Endothelial cell of umbilical vein (primary cell): ENCODE data around the gene ANO6. TPM values are rescaled to one million over a fixed set of nuclear protein-coding genes. Genes with fewer than 3 reads are reported as not detected.

ENCODE experiments used
- BruUV-seq: library from RNA; stranded (reverse); fragments of 400-500 nt; replicated peaks from 2 replicates; lab custom pipeline; 2021; lab: Mats Ljungman, UMichigan
- CTCF ChIA-PET: fragments of 300-600, 350-600 bp; sonication (Branson Sonifier 250); formaldehyde crosslinking; loops from one replicate; lab custom pipeline; 2021; ENCODE audit warnings: antibody characterized with exemption, inconsistent platforms; lab: Charles Lee
- POLR2A ChIA-PET: fragments of 300-600, 350-600 bp; sonication (Branson Sonifier 250); formaldehyde crosslinking; loops from one replicate; lab custom pipeline; 2021; ENCODE audit warnings: antibody characterized with exemption, inconsistent platforms; lab: Charles Lee
- DNase-seq: peaks from one replicate; pipeline ENCODE4 v3.0.0-alpha.2; 2011; ENCODE audit warnings: low read depth, low spot score
- FAIRE-seq: peaks from 2 replicates; lab custom pipeline; 2011; peaks lifted over from hg19 to GRCh38; lab: Jason Lieb, UNC
- H2AFZ ChIP-seq: 2 replicates; pipeline ENCODE4 v1.6.0; 2012; ENCODE audit warnings: low read depth, low read length, control low read depth, inconsistent platforms
- H3K27ac ChIP-seq: 2 replicates; pipeline ENCODE4 v1.5.1; 2011; ENCODE audit warnings: low read depth, mild to moderate bottlenecking, control low read depth, low read length, moderate library complexity; ENCODE audit not compliant: insufficient read depth
- H3K27me3 ChIP-seq, 2 experiments: 2 replicates each; pipeline versions ENCODE4 v1.6.0 to v1.6.1; 2011; ENCODE audit warnings: low read length in 2 of 2, mixed read lengths in 1 of 2; ENCODE audit not compliant: control insufficient read depth in 2 of 2, insufficient read depth in 2 of 2
- H3K36me3 ChIP-seq, 2 experiments: 2 replicates in 1 of 2; 3 replicates in 1 of 2; pipeline ENCODE4 v1.5.1; 2011; ENCODE audit warnings: low read length in 2 of 2, mild to moderate bottlenecking in 1 of 2, moderate library complexity in 1 of 2; ENCODE audit not compliant: control insufficient read depth in 2 of 2, insufficient read depth in 2 of 2; ENCODE audit errors: extremely low read depth in 1 of 2
- H3K4me1 ChIP-seq: 3 replicates; pipeline ENCODE4 v1.5.1; 2011; ENCODE audit warnings: mild to moderate bottlenecking, low read length; ENCODE audit not compliant: control insufficient read depth, insufficient read depth; ENCODE audit errors: extremely low read depth
- H3K4me2 ChIP-seq: 2 replicates; pipeline ENCODE4 v1.6.1; 2011; ENCODE audit warnings: low read length, control low read depth, mixed read lengths; ENCODE audit not compliant: insufficient read depth
- H3K4me3 ChIP-seq, 3 experiments: fragments of 200-600 bp in 1 of 3; sonication (generic), shearing (Covaris generic) in 1 of 3; replicated peaks in 1 of 3; 2 replicates each; pipeline ENCODE4 v1.5.1; 2011 to 2016; ENCODE audit warnings: control low read depth in 3 of 3, low read length in 3 of 3, mild to moderate bottlenecking in 2 of 3, inconsistent platforms in 1 of 3, low read depth in 1 of 3, moderate library complexity in 1 of 3; ENCODE audit not compliant: insufficient read depth in 1 of 3
- H3K79me2 ChIP-seq: 2 replicates; pipeline ENCODE4 v1.6.0; 2012; ENCODE audit warnings: low read length, inconsistent platforms; ENCODE audit not compliant: control insufficient read depth, insufficient read depth
- H3K9ac ChIP-seq: replicated peaks from 2 replicates; pipeline ENCODE3; 2011; ENCODE audit warnings: low read length, control low read depth; ENCODE audit not compliant: insufficient read depth; ENCODE audit errors: extremely low read depth
- H3K9me1 ChIP-seq: replicated peaks from 3 replicates; pipeline ENCODE4 v1.6.0; 2011; ENCODE audit warnings: mild to moderate bottlenecking, low read length; ENCODE audit not compliant: control insufficient read depth, insufficient read depth; ENCODE audit errors: extremely low read depth
- H3K9me3 ChIP-seq: replicated peaks from 2 replicates; pipeline ENCODE4 v1.5.1; 2012; ENCODE audit warnings: low read length, inconsistent platforms; ENCODE audit not compliant: control insufficient read depth, insufficient read depth
- H4K20me1 ChIP-seq: replicated peaks from 2 replicates; pipeline ENCODE3; 2011; ENCODE audit warnings: mild to moderate bottlenecking, low read length; ENCODE audit not compliant: control insufficient read depth, insufficient read depth; ENCODE audit errors: extremely low read depth
- EZH2 ChIP-seq: IDR thresholded peaks from 2 replicates; pipeline ENCODE4 v1.6.1; 2012; ENCODE audit warnings: borderline replicate concordance, low read depth, mild to moderate bottlenecking, moderate library complexity, low read length, inconsistent platforms; ENCODE audit not compliant: severe bottlenecking
- FOS ChIP-seq: IDR thresholded peaks from 2 replicates; pipeline ENCODE4 v1.6.1; 2011; ENCODE audit warnings: mild to moderate bottlenecking, low read length, moderate library complexity, borderline replicate concordance; ENCODE audit not compliant: insufficient read depth
- GATA2 ChIP-seq: IDR thresholded peaks from 2 replicates; pipeline ENCODE4 v1.7.0; 2011; ENCODE audit warnings: low read depth, mild to moderate bottlenecking, moderate library complexity, mixed read lengths, low read length; ENCODE audit not compliant: insufficient read length, insufficient read depth
- JUN ChIP-seq: IDR thresholded peaks from 2 replicates; pipeline ENCODE4 v1.6.1; 2011; ENCODE audit warnings: borderline replicate concordance, low read depth; ENCODE audit not compliant: insufficient read length, insufficient read depth
- MYC ChIP-seq: IDR thresholded peaks from one replicate; pipeline ENCODE4 v1.6.1; 2011; ENCODE audit warnings: mild to moderate bottlenecking, low read depth, low read length
- POLR2A ChIP-seq: IDR thresholded peaks from 2 replicates; pipeline ENCODE4 v1.6.1; 2012; ENCODE audit warnings: low read depth, mild to moderate bottlenecking, control low read depth, low read length
- POLR2AphosphoS5 ChIP-seq: IDR thresholded peaks from 2 replicates; pipeline ENCODE4 v1.6.1; 2012; ENCODE audit warnings: low read depth, mild to moderate bottlenecking, control low read depth, low read length, moderate library complexity; ENCODE audit not compliant: insufficient read depth
- dilution Hi-C: fragments of 300-500 bp; cut with MboI; formaldehyde crosslinking; loops from one replicate; pipeline ENCODE4 v1.15.0; 2019; ENCODE audit warnings: low sequenced_read_pairs; ENCODE audit not compliant: extremely low pct_ligation_motif_present
- intact Hi-C: fragments of 100-400 bp; cut with micrococcal nuclease; formaldehyde crosslinking; loops from one replicate; pipeline ENCODE4 v1.10.0; 2022
- polyA plus RNA-seq, 4 experiments: library from polyadenylated mRNA; depleted of rRNA in 3 of 4; stranded (reverse) in 3 of 4; unstranded in 1 of 4; fragments of >200 nt; gene quantifications; 2 replicates each; pipeline versions ENCODE4 v1.2.1 to v1.2.3, GENCODE V29; 2011 to 2012; ENCODE audit warnings: missing spikeins in 1 of 4
- total RNA-seq: library from RNA; stranded (reverse); gene quantifications from 2 replicates; pipeline ENCODE4 v1.2.3, GENCODE V29; 2021
- TF ChIP-seq, protein P1 (sequence below), 2 donors: IDR thresholded peaks; 1 replicate in 1 of 2; 2 replicates in 1 of 2; pipeline ENCODE4 v1.5.1; 2011; ENCODE audit warnings: low read length in 2 of 2, mild to moderate bottlenecking in 2 of 2, moderate library complexity in 2 of 2, control low read depth in 1 of 2, inconsistent platforms in 1 of 2, low read depth in 1 of 2; ENCODE audit not compliant: insufficient read depth in 1 of 2; ENCODE audit errors: extremely low read depth in 1 of 2
- TF ChIP-seq, protein P2 (sequence below): IDR thresholded peaks from 2 replicates; pipeline ENCODE4 v1.6.1; 2011; ENCODE audit not compliant: insufficient read depth, insufficient read length

The ANO6 gene
- total and polyA plus RNA-seq, 2 donors (not counting 3 experiments of a cell fraction or from before 2014, with no cell fraction given), result 21.3 to 67.6 TPM

DNA sequence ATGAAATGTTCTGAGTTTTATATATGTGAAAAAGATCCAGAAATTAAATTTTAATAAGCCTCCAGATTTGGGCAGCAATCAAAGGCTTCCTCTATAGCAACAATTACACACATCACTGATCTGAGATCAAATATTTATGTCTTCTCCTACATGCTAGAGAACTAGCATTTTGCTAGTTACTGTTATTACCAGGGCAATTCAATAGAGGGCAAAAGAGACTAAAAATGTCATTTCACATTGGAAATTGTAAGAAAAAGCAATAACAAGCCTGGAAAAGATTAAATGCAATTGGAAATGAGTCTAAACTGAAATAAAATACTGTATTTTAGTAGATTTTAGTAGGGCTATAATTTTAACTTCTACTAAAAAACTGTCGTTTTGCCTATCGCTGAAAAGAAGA, 32.6 kb upstream of the ANO6 start:
- H4K20me1 ChIP-seq, result no peaks in the 10 kb centered on the region
- H3K79me2 ChIP-seq, result no peaks in the 10 kb centered on the region
- H3K4me2 ChIP-seq, result no peak overlapping the region
- no peaks in the 10 kb centered on the region for H3K9me3 ChIP-seq
- POLR2A ChIA-PET, result no interaction called here
- no peaks in the 10 kb centered on the region for H3K27me3 ChIP-seq
- no peak overlapping the region for H3K9ac ChIP-seq
- no peaks in the 10 kb centered on the region for H3K4me1 ChIP-seq
- no peaks in the 10 kb centered on the region for H3K36me3 ChIP-seq
- no peak for TF ChIP-seq EZH2
- TF ChIP-seq, protein P1, sequence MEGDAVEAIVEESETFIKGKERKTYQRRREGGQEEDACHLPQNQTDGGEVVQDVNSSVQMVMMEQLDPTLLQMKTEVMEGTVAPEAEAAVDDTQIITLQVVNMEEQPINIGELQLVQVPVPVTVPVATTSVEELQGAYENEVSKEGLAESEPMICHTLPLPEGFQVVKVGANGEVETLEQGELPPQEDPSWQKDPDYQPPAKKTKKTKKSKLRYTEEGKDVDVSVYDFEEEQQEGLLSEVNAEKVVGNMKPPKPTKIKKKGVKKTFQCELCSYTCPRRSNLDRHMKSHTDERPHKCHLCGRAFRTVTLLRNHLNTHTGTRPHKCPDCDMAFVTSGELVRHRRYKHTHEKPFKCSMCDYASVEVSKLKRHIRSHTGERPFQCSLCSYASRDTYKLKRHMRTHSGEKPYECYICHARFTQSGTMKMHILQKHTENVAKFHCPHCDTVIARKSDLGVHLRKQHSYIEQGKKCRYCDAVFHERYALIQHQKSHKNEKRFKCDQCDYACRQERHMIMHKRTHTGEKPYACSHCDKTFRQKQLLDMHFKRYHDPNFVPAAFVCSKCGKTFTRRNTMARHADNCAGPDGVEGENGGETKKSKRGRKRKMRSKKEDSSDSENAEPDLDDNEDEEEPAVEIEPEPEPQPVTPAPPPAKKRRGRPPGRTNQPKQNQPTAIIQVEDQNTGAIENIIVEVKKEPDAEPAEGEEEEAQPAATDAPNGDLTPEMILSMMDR (IDR thresholded peaks at IDR 0.05; ENCODE audit: extremely low read depth in 1 of 2, insufficient read depth in 1 of 2, low read depth in 1 of 2, low read length in 2 of 2), result peak in 1 of 2 donors; percentile 28
- FAIRE-seq (no peak), DNase-seq (peak; percentile 51)
- H3K4me3 ChIP-seq, result no peak overlapping the region
- dilution Hi-C loops (no loop called here), intact Hi-C loops (no loop called here)
- BruUV-seq, result no TSS peak
- H3K9me1 ChIP-seq, result no peaks in the 10 kb centered on the region
- CTCF ChIA-PET, result interaction anchor here (0.6 to 4.6 kb wide), 24 partner anchors 11 to 515 kb away, joined by 3 to 55 read pairs (median 4); partner anchors contain the start of gene ANO6
- H2AFZ ChIP-seq, result no peak overlapping the region
- no peak overlapping the region for H3K27ac ChIP-seq

DNA sequence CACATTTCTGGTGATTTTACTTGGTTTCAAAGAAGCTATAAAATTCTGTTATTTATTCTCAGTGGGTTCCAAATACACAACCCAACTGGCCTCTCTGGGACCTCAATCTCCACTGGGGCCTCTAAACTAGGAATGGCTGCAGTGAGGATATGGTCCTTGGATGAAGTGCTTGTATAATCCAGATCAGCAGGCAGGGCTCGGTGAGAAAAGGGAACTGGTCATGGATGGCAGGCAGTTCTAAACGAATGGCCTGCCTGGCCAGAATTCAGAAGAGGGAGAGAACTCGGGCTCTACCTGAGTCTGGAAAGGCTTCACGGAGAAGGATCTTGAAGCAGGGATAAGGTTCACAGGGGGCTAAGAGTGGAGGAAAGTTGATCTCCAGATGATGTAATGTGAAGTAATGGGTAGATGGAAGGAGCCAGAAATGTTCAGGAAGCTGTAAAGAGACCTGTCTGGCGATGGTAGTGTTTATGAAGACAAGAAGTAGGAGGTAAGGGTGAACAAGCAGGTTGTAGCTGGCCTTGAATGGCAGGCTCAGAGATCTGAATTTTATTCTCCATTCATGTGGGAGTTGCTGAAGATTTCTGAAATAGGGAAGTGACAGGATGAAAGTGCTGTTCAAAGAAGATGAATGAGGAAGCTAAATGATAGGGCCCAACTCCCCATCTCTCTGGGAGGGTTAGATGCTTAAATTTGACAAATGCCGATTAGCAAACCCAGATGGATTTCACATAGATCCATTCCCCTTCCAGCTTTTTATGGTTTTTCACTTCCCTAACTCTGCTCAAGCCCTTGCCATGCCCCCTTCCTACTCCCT, 31.5 kb upstream of the ANO6 start:
- FAIRE-seq, result no peak
- no TSS peak for BruUV-seq
- intact Hi-C loops (no loop called here), dilution Hi-C loops (no loop called here)
- H3K27ac ChIP-seq, result no peak overlapping the region
- no peaks in the 10 kb centered on the region for H3K79me2 ChIP-seq
- no peak overlapping the region for H2AFZ ChIP-seq
- no peaks in the 10 kb centered on the region for H3K9me1 ChIP-seq
- no peak for DNase-seq
- H3K9ac ChIP-seq, result no peak overlapping the region
- ChIA-PET POLR2A (interaction anchor here (0.6 kb wide), 1 partner anchor 1092 kb away, joined by 6 read pairs; no protein-coding TSS in a partner anchor), CTCF (interaction anchor here (0.6 to 4.6 kb wide), 23 partner anchors 9 to 578 kb away, joined by 3 to 55 read pairs (median 5); partner anchors contain the start of gene ANO6)
- H3K9me3 ChIP-seq, result no peaks in the 10 kb centered on the region
- no peaks in the 10 kb centered on the region for H3K36me3 ChIP-seq
- H3K4me3 ChIP-seq, result no peak overlapping the region
- no peaks in the 10 kb centered on the region for H3K27me3 ChIP-seq
- H4K20me1 ChIP-seq, result no peaks in the 10 kb centered on the region
- no peak for TF ChIP-seq EZH2
- TF ChIP-seq POLR2AphosphoS5, result no peak
- no peak for TF ChIP-seq MYC
- TF ChIP-seq, protein P2, sequence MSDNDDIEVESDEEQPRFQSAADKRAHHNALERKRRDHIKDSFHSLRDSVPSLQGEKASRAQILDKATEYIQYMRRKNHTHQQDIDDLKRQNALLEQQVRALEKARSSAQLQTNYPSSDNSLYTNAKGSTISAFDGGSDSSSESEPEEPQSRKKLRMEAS, result no peak
- no peak for TF ChIP-seq FOS
- TF ChIP-seq POLR2A, result no peak
- TF ChIP-seq, protein P1 (IDR thresholded peaks at IDR 0.05; ENCODE audit: extremely low read depth in 1 of 2, insufficient read depth in 1 of 2, low read depth in 1 of 2, low read length in 2 of 2), result no peak
- no peak for TF ChIP-seq GATA2
- TF ChIP-seq JUN, result no peak
- H3K4me1 ChIP-seq, result no peaks in the 10 kb centered on the region
- H3K4me2 ChIP-seq, result no peak overlapping the region
